Cerebellar nuclear complex (tissue), 1 donor: Measurements from ENCODE around the gene KCNIP4.
"Not testable (repeated sequence)": the region's sequence is repeated elsewhere in the genome, so short reads cannot be mapped to it uniquely, and the experiment has no call there.

Source experiments
- DNase-seq, 2 experiments: peaks; one replicate each; lab custom pipeline; 2025; lab: John Stamatoyannopoulos, UW

Gene KCNIP4

GRCh38 chr4:21948347-21949072 lies at the start of gene KCNIP4:
KCNIP4 (minus strand) TSS chr4:21948772.
- DNase-seq = no peak

- not testable (repeated sequence) for DNase-seq
Observed at GRCh38 chr4:21996618-21997017, 48.0 kb upstream of the KCNIP4 start.

GRCh38 chr4:21992330-21992729 lies 43.8 kb upstream of the KCNIP4 start:
- peak in 1 of 2 experiments; percentile 31 for DNase-seq

GRCh38 chr4:21991562-21991961 lies 43.0 kb upstream of the KCNIP4 start:
- DNase-seq = no peak

GRCh38 chr4:21991050-21991449 lies 42.5 kb upstream of the KCNIP4 start:
- no peak for DNase-seq

- DNase-seq = no peak
Observed at GRCh38 chr4:21989351-21989750, 40.8 kb upstream of the KCNIP4 start.

- peak; percentile 8 to 76 for DNase-seq
Observed at GRCh38 chr4:21986307-21986706, 37.7 kb upstream of the KCNIP4 start.

GRCh38 chr4:21982087-21982486 lies 33.5 kb upstream of the KCNIP4 start:
- no peak for DNase-seq

- no peak for DNase-seq
Observed at GRCh38 chr4:21979196-21979595, 30.6 kb upstream of the KCNIP4 start.

- DNase-seq = no peak
Observed at GRCh38 chr4:21976166-21976565, 27.6 kb upstream of the KCNIP4 start.

GRCh38 chr4:21973850-21974249 lies 25.3 kb upstream of the KCNIP4 start:
- DNase-seq = no peak

- no peak for DNase-seq
Observed at GRCh38 chr4:21964762-21965319, 16.3 kb upstream of the KCNIP4 start.

- DNase-seq = no peak
Observed at GRCh38 chr4:21962691-21963090, 14.1 kb upstream of the KCNIP4 start.

GRCh38 chr4:21960793-21961192 lies 12.2 kb upstream of the KCNIP4 start:
- DNase-seq = no peak

- no peak for DNase-seq
Observed at GRCh38 chr4:21954916-21955315, 6.3 kb upstream of the KCNIP4 start.

GRCh38 chr4:21953653-21954052 lies 5.1 kb upstream of the KCNIP4 start:
- DNase-seq = no peak

GRCh38 chr4:21952549-21952948 lies 4.0 kb upstream of the KCNIP4 start:
- DNase-seq = no peak

- peak in 1 of 2 experiments; percentile 6 for DNase-seq
Observed at GRCh38 chr4:21949073-21949457, 493 bp upstream of the KCNIP4 start.

- DNase-seq = peak in 1 of 2 experiments; percentile 24
Observed at GRCh38 chr4:21947791-21948346, 703 bp downstream of the KCNIP4 start.

- DNase-seq = peak; percentile 14 to 73
Observed at GRCh38 chr4:21946858-21947257, 1.7 kb downstream of the KCNIP4 start.

- DNase-seq = no peak
Observed at GRCh38 chr4:21921526-21922180, 26.9 kb downstream of the KCNIP4 start.

GRCh38 chr4:21915761-21916160 lies 32.8 kb downstream of the KCNIP4 start:
- DNase-seq = no peak

GRCh38 chr4:21901831-21902230 lies 46.7 kb downstream of the KCNIP4 start:
- no peak for DNase-seq
